Stimulated activated CD4-positive, alpha-beta T cell treated with anti-CD3 and anti-CD28 coated beads, Interleukin-12 subunit alpha, Interleukin-12 subunit beta, amount 100 ng/mL, for 48 hours (primary cell): ENCODE results near the gene BCAR3.
"Not testable (repeated sequence)": the region's sequence is repeated elsewhere in the genome, so short reads cannot be mapped to it uniquely, and the experiment has no call there.

Experiments used
- DNase-seq, 3 donors: peaks; one replicate each; pipeline ENCODE4 v3.0.0-alpha.2; 2020; ENCODE audit warnings: low read depth in 2 of 3, low spot score in 1 of 3

BCAR3 gene

GRCh38 chr1:93670141-93670540 is 11.5 kb downstream of the BCAR3 start:
- DNase-seq, result no peak

DNA sequence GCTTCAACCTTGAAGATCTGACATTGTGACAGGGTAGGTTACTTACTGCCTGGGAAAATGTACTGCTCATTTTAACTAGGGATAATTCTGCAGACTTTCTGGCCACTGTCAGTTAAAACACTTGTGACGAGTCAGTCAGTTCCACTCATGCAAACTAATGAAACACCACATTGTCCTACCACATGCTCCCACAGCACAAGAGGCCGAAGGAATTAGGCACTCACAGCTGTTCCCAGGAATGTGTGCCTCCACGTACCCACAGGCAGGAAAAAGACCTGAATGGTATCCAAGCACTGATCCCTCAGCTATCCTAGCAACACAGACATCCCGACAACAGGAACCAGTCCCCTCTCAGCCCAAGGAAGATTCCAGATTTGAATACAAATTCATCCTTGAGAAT is 12.3 kb downstream of the BCAR3 start:
- DNase-seq, result no peak

GRCh38 chr1:93668951-93669350 is 12.7 kb downstream of the BCAR3 start:
- DNase-seq, result no peak

- no peak for DNase-seq
Observed at GRCh38 chr1:93668121-93668520, 13.5 kb downstream of the BCAR3 start.

DNA sequence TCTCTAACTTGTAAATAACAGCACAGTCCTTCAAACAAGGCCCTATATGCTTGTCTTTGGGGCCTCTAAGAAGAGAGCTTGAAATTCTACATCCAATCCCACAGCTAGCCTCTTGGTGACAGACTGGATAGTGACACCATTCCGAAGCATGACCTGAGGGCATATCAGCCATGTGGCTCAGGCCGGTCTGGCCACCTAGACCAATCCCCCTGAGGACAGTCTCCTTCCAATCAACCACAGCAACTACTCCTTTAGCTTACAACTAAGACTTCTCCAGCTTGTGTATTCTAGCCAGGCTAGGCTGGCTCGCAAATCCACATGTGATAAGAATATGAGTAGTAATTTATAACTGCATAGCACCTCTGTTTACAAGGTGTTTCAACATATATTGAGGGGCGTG is 14.0 kb downstream of the BCAR3 start:
- no peak for DNase-seq

GRCh38 chr1:93666613-93667384 is 14.8 kb downstream of the BCAR3 start:
- no peak for DNase-seq

DNA sequence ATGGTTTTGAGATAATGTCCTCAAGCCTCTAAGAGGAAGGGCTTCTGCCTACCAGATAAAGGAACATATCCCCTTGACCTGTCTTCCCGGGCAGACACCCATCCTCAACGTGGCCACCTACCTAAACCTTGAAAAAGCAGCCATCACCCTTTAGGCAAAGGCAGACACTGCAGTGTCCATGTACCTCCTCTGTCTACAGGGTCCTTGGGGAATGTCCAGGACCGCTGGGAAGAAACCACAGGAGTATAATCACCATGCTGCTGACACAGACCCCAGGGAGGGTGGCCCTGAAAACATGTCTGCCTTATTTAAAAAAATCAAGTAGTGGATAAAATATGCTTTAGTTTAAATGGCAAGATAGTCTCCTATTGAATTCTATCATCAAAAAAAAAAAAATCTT is 16.6 kb downstream of the BCAR3 start:
- no peak for DNase-seq

- no peak for DNase-seq
Observed at GRCh38 chr1:93663208-93663614, 18.4 kb downstream of the BCAR3 start.

DNA sequence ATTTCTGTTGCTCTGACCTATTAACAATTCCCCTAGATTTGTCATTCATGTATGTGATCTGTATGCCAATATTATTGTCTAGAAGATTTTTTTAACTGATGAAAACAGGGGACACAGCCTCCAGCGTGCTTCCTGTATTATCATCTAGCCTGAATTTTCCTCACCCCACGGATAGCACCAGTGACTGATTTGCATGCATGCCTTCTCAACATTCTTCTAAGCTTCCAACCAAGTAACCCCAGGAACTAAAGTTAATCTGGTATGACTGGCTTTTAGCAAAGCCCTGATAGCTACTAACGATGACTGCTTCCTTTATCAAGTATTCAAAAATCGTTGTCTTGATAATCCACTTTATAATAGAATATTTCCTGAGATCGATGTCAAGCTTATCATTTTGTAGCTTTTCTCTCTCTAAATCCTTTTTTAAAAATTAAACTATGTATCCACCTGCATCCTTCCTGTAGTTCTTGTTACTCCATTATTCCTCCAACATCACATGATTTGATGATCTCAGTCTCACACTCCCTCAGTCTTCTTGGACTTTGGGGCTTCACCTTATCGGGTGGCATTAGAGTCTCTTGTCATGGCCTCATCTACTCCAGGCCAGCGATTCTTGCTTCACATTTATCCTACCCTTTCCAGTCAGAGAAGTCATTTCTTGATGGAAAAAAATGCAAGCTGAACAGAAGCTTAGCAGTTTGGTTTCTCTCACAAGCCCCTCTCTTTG is 19.0 kb downstream of the BCAR3 start:
- DNase-seq, result no peak

DNA sequence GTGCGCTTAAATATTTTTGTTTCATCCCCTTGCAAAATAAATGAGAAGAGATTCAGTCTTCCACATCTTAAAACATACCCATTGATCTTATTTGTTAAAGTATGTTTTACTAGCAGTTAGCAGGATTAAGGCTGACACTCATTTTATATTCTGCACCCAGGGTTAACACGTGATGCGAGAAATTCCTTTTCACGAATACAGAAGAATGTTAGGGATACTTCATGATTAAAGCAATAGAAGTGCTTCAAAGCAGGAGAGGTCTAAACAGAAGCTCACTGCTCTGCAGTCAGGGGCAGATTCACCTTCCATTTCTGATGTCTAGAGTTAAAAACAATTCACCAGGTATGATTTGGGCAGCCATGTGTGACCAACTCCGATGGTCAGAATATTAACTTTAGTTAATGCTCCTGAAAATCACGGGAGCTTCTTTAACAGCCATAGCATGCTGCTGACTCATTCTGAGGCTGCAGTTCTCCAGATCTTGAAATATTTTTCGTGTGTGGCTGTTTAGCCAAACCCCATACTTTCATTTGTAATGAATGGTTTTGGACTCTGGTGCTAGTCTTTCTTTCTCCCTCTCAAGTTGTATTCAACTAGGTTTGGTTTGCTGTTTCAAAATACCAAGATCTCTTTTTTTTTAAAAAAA is 19.7 kb downstream of the BCAR3 start:
- DNase-seq, result no peak

DNA sequence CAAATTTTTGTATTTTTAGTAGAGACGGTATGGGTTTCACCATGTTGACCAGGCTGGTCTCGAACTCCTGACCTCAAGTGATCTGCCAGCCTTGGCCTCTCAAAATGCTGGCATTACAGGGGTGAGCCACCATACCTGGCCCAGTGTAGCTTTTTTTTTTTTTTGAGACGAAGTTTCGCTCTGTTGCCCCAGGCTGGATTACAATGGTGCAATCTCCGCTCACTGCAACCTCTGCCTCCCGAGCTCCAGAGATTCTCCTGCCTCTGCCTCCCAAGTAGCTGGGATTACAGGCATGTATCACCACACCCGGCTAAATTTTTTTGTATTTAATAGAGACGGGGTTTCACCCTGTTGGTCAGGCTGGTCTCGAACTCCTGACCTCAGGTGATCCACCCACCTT is 20.3 kb downstream of the BCAR3 start:
- DNase-seq, result not testable (repeated sequence)

- DNase-seq, result no peak
Observed at GRCh38 chr1:93659822-93660503, 21.7 kb downstream of the BCAR3 start.

GRCh38 chr1:93658188-93658587 is 23.4 kb downstream of the BCAR3 start:
- no peak for DNase-seq

DNA sequence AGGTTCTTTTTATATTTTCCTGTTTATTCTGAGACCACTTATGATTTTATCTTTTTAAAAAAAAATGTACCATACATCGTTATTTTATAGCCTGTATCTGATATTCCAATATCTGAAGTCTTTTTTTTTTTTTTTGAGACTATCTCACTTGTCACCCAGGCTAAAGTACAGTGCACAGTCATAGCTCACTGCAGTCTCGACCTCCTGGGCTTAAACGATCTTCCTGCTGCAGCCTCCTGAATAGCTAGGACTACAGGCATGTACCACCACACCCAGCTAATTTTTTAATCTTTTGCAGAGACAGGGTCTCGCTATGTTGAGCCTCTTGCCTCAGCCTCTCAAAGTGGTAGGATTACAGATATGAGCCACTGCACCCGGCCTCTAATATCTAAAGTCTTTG is 25.1 kb downstream of the BCAR3 start:
- no peak for DNase-seq

- no peak for DNase-seq
Observed at GRCh38 chr1:93653656-93654055, 28.0 kb downstream of the BCAR3 start.

DNA sequence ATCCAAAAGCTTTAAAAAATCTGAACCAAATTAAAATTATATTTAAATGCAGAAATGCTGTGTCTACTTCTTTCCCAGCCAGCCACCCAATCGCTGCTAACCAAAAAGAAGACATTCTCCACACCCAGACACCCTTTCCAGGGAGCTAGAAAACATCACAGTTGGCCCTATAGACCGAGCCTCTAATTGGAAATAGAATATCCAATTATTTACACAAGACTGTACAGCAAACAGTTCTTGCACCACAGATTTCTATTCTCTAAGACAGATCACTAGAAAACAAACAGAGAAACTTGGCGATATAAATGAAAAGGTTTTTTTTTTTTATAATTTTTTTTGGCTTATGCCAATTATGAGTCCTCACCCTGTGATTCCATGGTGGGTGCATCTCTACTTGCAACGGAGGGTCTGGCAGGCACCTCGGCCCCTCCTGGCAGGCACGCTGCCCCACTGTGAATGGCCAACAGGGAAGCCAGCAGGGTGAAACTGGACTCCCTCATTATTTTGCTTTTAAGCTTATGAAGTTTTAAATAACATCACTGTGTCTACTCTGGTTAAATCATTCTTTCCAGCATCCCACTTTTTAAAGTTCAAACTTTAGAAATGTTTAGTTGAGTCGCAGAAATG is 29.2 kb downstream of the BCAR3 start:
- DNase-seq, result no peak

- DNase-seq, result no peak
Observed at GRCh38 chr1:93651695-93652094, 29.9 kb downstream of the BCAR3 start.

DNA sequence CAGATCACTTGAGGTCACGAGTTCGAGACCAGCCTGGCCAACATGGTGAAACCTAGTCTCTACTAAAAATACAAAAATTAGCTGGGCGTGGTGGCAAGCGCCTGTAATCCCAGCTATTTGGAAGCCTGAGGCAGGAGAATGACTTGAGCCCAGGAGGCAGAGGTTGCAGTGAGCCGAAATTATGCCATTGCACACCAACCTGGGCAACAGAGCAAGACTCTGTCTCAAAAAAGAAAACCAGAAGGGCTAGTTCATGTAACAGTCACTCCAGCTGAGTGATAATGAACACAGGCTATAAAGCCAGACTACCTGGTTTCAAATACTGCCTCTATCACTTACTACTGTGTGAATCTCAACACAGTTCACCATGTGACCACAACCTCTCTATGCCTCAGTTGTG is 31.5 kb downstream of the BCAR3 start:
- DNase-seq, result not testable (repeated sequence)

DNA sequence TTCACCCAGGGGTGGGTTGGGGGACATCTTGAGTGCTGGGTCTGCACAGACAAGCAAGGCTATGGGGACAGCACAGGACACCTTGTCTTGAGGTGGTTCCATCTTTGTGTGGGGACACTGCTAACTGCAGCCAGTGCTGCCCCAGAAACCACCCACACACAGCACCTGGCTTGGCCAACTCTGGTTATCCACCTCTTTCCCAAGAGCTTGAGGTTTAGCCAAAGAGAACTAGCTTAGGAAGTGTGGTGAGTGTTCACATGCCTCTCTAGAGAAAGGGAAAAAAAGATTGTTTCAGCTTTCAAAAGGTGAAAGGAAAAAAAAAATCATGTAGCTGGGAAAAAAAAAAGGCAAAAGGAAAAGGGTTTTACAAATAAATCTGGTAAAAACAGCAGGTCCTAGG is 32.4 kb downstream of the BCAR3 start:
- no peak for DNase-seq

- no peak for DNase-seq
Observed at GRCh38 chr1:93648656-93649055, 33.0 kb downstream of the BCAR3 start.

- DNase-seq, result no peak
Observed at GRCh38 chr1:93641527-93641926, 40.1 kb downstream of the BCAR3 start.
